ENCODE results near the gene KRT8. TPM values are rescaled to one million over a fixed set of nuclear protein-coding genes. Genes with fewer than 3 reads are reported as not detected.
"Not testable (repeated sequence)": the region's sequence is repeated elsewhere in the genome, so short reads cannot be mapped to it uniquely, and the experiment has no call there.

Gene KRT8
- total RNA-seq, 1 donor from 2014 or later, result 0.33 TPM

DNA sequence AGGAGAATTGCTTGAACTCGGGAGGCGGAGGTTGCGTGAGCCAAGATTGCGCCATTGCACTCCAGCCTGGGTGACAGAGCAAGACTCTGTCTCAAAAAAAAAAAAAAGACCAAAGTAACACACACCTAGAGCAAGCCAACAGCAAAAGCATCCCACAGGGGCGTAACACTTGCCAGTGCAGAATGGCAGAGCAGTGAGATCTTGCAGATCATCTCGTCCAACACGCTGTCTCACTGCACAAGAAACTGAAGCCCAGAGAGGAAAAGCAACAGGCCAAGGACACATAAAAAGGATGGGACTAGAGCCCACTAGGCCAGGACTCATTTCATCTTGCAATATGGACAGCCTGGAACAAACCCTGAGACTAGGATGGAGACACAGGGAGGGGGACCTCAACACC lies 43.4 kb downstream of the KRT8 start:
- Mint-ChIP-seq H3K9me3 (no peaks in the 10 kb centered on the region), H3K27ac (no peak overlapping the region), H3K36me3 (ENCODE audit: low read depth) (no peaks in the 10 kb centered on the region), H3K27me3 (peaks cover 8% of the 10 kb centered on the region), H3K4me3 (no peak overlapping the region), H3K4me1 (no peaks in the 10 kb centered on the region)
- DNase-seq (no peak), ATAC-seq (ENCODE audit: low read depth) (no peak)
- CTCF ChIA-PET, result no interaction called here
- POLR2A ChIA-PET, result no interaction called here
- TF ChIP-seq CTCF (IDR thresholded peaks at IDR 0.05), result no peak
- intact Hi-C loops (cut with micrococcal nuclease), result no loop called here

GRCh38 chr12:52860102-52860823 lies 44.6 kb downstream of the KRT8 start:
- no peaks in the 10 kb centered on the region for H3K36me3 Mint-ChIP-seq (ENCODE audit: low read depth)
- H3K4me1 Mint-ChIP-seq, result no peaks in the 10 kb centered on the region
- no peak for ATAC-seq (ENCODE audit: low read depth)
- H3K27me3 Mint-ChIP-seq, result peaks cover 12% of the 10 kb centered on the region
- POLR2A ChIA-PET, result no interaction called here
- no peak for TF ChIP-seq CTCF (IDR thresholded peaks at IDR 0.05)
- H3K9me3 Mint-ChIP-seq, result no peaks in the 10 kb centered on the region
- intact Hi-C loops (cut with micrococcal nuclease), result no loop called here
- no peak overlapping the region for H3K27ac Mint-ChIP-seq
- DNase-seq, result no peak
- H3K4me3 Mint-ChIP-seq, result no peak overlapping the region
- CTCF ChIA-PET, result no interaction called here

DNA sequence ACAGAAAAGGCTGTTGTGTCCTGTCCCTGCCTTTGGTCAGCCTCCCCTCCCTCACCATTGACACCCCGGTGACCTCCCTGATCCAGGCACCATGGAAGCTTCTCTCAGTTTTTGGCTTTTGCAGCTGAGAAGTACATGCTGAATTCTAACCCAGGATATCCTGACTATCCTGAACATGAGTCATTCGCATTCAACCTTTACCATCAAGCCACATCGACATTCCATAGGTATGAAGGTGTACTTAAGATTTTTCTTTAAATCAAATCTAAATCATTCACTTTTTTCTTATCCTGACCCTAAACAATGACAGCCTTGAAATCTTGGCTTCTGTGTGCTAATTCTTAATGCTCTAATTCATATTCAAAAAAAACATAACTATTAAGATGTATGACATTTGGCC lies 47.4 kb downstream of the KRT8 start:
- no peak for TF ChIP-seq CTCF (IDR thresholded peaks at IDR 0.05)
- intact Hi-C loops (cut with micrococcal nuclease), result no loop called here
- DNase-seq (no peak), ATAC-seq (ENCODE audit: low read depth) (no peak)
- ChIA-PET POLR2A (no interaction called here), CTCF (no interaction called here)
- no peaks in the 10 kb centered on the region for H3K36me3 Mint-ChIP-seq (ENCODE audit: low read depth)
- no peak overlapping the region for H3K27ac Mint-ChIP-seq
- peaks cover 20% of the 10 kb centered on the region for H3K27me3 Mint-ChIP-seq
- no peak overlapping the region for H3K4me3 Mint-ChIP-seq
- no peaks in the 10 kb centered on the region for H3K4me1 Mint-ChIP-seq
- H3K9me3 Mint-ChIP-seq, result no peaks in the 10 kb centered on the region

DNA sequence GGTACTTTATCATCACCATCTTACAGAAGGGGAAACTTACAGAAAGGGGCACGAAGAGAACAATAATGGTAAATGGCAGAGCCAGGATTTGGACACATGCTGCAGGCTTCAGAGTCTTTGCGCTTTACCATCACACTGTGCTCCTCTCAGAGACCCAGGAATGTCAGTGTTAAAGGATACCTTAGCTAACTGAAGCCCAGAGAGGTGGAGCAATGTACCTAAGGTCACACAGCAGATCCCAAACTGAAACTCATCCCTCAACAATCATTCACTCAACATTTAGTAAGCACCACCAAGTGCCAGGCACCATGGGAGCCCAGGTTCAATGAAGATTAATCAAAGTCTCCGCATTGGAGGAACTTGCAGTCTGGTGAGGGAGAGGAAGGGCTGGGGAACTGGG lies 48.1 kb downstream of the KRT8 start:
- H3K4me3 Mint-ChIP-seq, result no peak overlapping the region
- H3K27me3 Mint-ChIP-seq, result peaks cover 20% of the 10 kb centered on the region
- H3K36me3 Mint-ChIP-seq (ENCODE audit: low read depth), result no peaks in the 10 kb centered on the region
- DNase-seq (no peak), ATAC-seq (ENCODE audit: low read depth) (no peak)
- H3K4me1 Mint-ChIP-seq, result no peaks in the 10 kb centered on the region
- POLR2A ChIA-PET, result no interaction called here
- no peak for TF ChIP-seq CTCF (IDR thresholded peaks at IDR 0.05)
- no peak overlapping the region for H3K27ac Mint-ChIP-seq
- intact Hi-C loops (cut with micrococcal nuclease), result no loop called here
- CTCF ChIA-PET, result no interaction called here
- no peaks in the 10 kb centered on the region for H3K9me3 Mint-ChIP-seq

- DNase-seq; H3K36me3 Mint-ChIP-seq (ENCODE audit: low read depth); ATAC-seq (ENCODE audit: low read depth); H3K9me3 Mint-ChIP-seq; CTCF ChIA-PET; POLR2A ChIA-PET; H3K4me1 Mint-ChIP-seq; H3K27ac Mint-ChIP-seq; intact Hi-C loops (cut with micrococcal nuclease); H3K4me3 Mint-ChIP-seq: not testable (repeated sequence)
- peaks cover 20% of the 10 kb centered on the region for H3K27me3 Mint-ChIP-seq
Measured at GRCh38 chr12:52856077-52856476, 48.8 kb downstream of the KRT8 start.

DNA sequence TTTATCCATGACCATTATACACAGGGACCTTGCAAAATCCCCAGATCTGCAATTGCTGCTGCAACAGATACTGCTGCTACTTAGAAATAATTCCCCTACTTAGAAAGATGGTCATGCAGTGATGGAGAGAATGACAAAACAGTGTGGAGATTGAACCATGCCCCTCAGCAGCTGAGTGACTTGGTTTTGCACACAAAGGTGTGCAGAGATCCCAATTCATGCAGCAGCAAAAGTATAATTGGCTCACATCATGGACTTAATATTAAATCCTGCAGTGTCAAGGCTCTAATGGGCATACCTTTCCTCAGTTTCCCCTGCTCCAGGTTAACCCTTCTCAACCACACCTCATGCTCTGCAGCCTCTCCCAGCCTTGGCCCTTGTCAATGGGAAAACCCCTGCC lies 53.1 kb downstream of the KRT8 start:
- Mint-ChIP-seq H3K27ac (no peak overlapping the region), H3K4me1 (peaks cover 6% of the 10 kb centered on the region), H3K27me3 (peaks cover 28% of the 10 kb centered on the region), H3K4me3 (no peak overlapping the region), H3K9me3 (no peaks in the 10 kb centered on the region), H3K36me3 (ENCODE audit: low read depth) (no peaks in the 10 kb centered on the region)
- ATAC-seq (ENCODE audit: low read depth) (no peak), DNase-seq (no peak)
- POLR2A ChIA-PET, result interaction anchor here (0.6 kb wide), 1 partner anchor 9 kb away, joined by 3 read pairs; no protein-coding TSS in a partner anchor
- CTCF ChIA-PET, result no interaction called here
- no peak for TF ChIP-seq CTCF (IDR thresholded peaks at IDR 0.05)
- intact Hi-C loops (cut with micrococcal nuclease), result no loop called here
